ENCODE results near the gene TMEM79. TPM values are rescaled to one million over a fixed set of nuclear protein-coding genes. Genes with fewer than 3 reads are reported as not detected.

Gene TMEM79
- total RNA-seq, 2 experiments from 2014 or later, result 6.2 to 6.8 TPM

GRCh38 chr1:156270314-156270713 is 13.8 kb upstream of the TMEM79 start:
- Histone ChIP-seq H3K4me1 (ENCODE audit: insufficient read depth, low read length, poor library complexity, severe bottlenecking) (no peaks in the 10 kb centered on the region), H3K36me3 (ENCODE audit: insufficient read depth, low read length) (peaks cover 94% of the 10 kb centered on the region), H3K79me2 (ENCODE audit: insufficient read depth, low read depth, low read length) (no peaks in the 10 kb centered on the region), H3K9me3 (ENCODE audit: low read length) (no peaks in the 10 kb centered on the region), H4K20me1 (ENCODE audit: insufficient read depth, low read length) (no peaks in the 10 kb centered on the region), H2AFZ (ENCODE audit: low read length) (no peak overlapping the region), H3K9me2 (ENCODE audit: insufficient read depth, low read length) (no peaks in the 10 kb centered on the region), H3K4me2 (ENCODE audit: low read length) (no peak overlapping the region), H3K4me3 (ENCODE audit: low read depth, low read length, poor library complexity, severe bottlenecking) (no peak overlapping the region), H3K27ac (ENCODE audit: low read depth, low read length, poor library complexity, severe bottlenecking) (no peak overlapping the region)
- BruUV-seq (replicated peaks), result no TSS peak
- TF ChIP-seq, protein P1, sequence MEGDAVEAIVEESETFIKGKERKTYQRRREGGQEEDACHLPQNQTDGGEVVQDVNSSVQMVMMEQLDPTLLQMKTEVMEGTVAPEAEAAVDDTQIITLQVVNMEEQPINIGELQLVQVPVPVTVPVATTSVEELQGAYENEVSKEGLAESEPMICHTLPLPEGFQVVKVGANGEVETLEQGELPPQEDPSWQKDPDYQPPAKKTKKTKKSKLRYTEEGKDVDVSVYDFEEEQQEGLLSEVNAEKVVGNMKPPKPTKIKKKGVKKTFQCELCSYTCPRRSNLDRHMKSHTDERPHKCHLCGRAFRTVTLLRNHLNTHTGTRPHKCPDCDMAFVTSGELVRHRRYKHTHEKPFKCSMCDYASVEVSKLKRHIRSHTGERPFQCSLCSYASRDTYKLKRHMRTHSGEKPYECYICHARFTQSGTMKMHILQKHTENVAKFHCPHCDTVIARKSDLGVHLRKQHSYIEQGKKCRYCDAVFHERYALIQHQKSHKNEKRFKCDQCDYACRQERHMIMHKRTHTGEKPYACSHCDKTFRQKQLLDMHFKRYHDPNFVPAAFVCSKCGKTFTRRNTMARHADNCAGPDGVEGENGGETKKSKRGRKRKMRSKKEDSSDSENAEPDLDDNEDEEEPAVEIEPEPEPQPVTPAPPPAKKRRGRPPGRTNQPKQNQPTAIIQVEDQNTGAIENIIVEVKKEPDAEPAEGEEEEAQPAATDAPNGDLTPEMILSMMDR (conservative IDR thresholded peaks at IDR 0.05; ENCODE audit: low read length), result no peak
- no peak for TF ChIP-seq EZH2phosphoT487 (IDR thresholded peaks at IDR 0.05; ENCODE audit: borderline replicate concordance, low read depth, low read length)
- POLR2A ChIA-PET, result interaction anchor here (0.7 kb wide), 1 partner anchor 9 kb away, joined by 4 read pairs; no protein-coding TSS in a partner anchor
- DNase-seq (ENCODE audit: low spot score), result no peak
- CTCF ChIA-PET (ENCODE audit: unreplicated experiment), result no interaction called here
- intact Hi-C loops (cut with micrococcal nuclease; ENCODE audit: unreplicated experiment), result no loop called here

- POLR2A ChIA-PET, result interaction anchor here (0.6 kb wide), 1 partner anchor 402 kb away, joined by 3 read pairs; no protein-coding TSS in a partner anchor
- Histone ChIP-seq H3K4me2 (ENCODE audit: low read length) (no peak overlapping the region), H4K20me1 (ENCODE audit: insufficient read depth, low read length) (peaks cover 15% of the 10 kb centered on the region; the same call in 1 of the 2 replicates), H3K9me3 (ENCODE audit: low read length) (no peaks in the 10 kb centered on the region), H3K36me3 (ENCODE audit: insufficient read depth, low read length) (peaks cover 88% of the 10 kb centered on the region), H3K4me3 (ENCODE audit: low read depth, low read length, poor library complexity, severe bottlenecking) (no peak overlapping the region), H3K27ac (ENCODE audit: low read depth, low read length, poor library complexity, severe bottlenecking) (no peak overlapping the region), H3K79me2 (ENCODE audit: insufficient read depth, low read depth, low read length) (peaks cover 34% of the 10 kb centered on the region), H2AFZ (ENCODE audit: low read length) (no peak overlapping the region), H3K9me2 (ENCODE audit: insufficient read depth, low read length) (no peaks in the 10 kb centered on the region), H3K4me1 (ENCODE audit: insufficient read depth, low read length, poor library complexity, severe bottlenecking) (peaks cover 17% of the 10 kb centered on the region)
- CTCF ChIA-PET (ENCODE audit: unreplicated experiment), result no interaction called here
- TF ChIP-seq, protein P1 (conservative IDR thresholded peaks at IDR 0.05; ENCODE audit: low read length), result no peak
- TF ChIP-seq EZH2phosphoT487 (IDR thresholded peaks at IDR 0.05; ENCODE audit: borderline replicate concordance, low read depth, low read length), result no peak
- DNase-seq (ENCODE audit: low spot score), result no peak
- intact Hi-C loops (cut with micrococcal nuclease; ENCODE audit: unreplicated experiment), result no loop called here
- BruUV-seq (replicated peaks), result no TSS peak
Observed at GRCh38 chr1:156276532-156276931, 7.6 kb upstream of the TMEM79 start.

GRCh38 chr1:156276966-156277381 is 7.2 kb upstream of the TMEM79 start:
- peaks cover 39% of the 10 kb centered on the region for H3K79me2 ChIP-seq (ENCODE audit: insufficient read depth, low read depth, low read length)
- H3K36me3 ChIP-seq (ENCODE audit: insufficient read depth, low read length), result peaks cover 85% of the 10 kb centered on the region
- no peak for TF ChIP-seq EZH2phosphoT487 (IDR thresholded peaks at IDR 0.05; ENCODE audit: borderline replicate concordance, low read depth, low read length)
- TF ChIP-seq, protein P1 (conservative IDR thresholded peaks at IDR 0.05; ENCODE audit: low read length), result no peak
- DNase-seq (ENCODE audit: low spot score), result no peak
- peaks cover 18% of the 10 kb centered on the region for H3K4me1 ChIP-seq (ENCODE audit: insufficient read depth, low read length, poor library complexity, severe bottlenecking)
- H2AFZ ChIP-seq (ENCODE audit: low read length), result no peak overlapping the region
- no peak overlapping the region for H3K4me3 ChIP-seq (ENCODE audit: low read depth, low read length, poor library complexity, severe bottlenecking)
- H3K9me2 ChIP-seq (ENCODE audit: insufficient read depth, low read length), result no peaks in the 10 kb centered on the region
- H4K20me1 ChIP-seq (ENCODE audit: insufficient read depth, low read length), result peaks cover 19% of the 10 kb centered on the region; the same call in 1 of the 2 replicates
- CTCF ChIA-PET (ENCODE audit: unreplicated experiment), result no interaction called here
- no peak overlapping the region for H3K4me2 ChIP-seq (ENCODE audit: low read length)
- intact Hi-C loops (cut with micrococcal nuclease; ENCODE audit: unreplicated experiment), result no loop called here
- H3K27ac ChIP-seq (ENCODE audit: low read depth, low read length, poor library complexity, severe bottlenecking), result no peak overlapping the region
- BruUV-seq (replicated peaks), result no TSS peak
- POLR2A ChIA-PET, result interaction anchor here (0.6 kb wide), 1 partner anchor 402 kb away, joined by 3 read pairs; no protein-coding TSS in a partner anchor
- no peaks in the 10 kb centered on the region for H3K9me3 ChIP-seq (ENCODE audit: low read length)
